Neural cell (in vitro differentiated cells): ENCODE results near the gene ERMN.

Experiments used
- CTCF ChIP-seq: fragments of 450-650 bp; IDR thresholded peaks from 2 replicates; pipeline ENCODE4 v1.5.1; 2014; ENCODE audit warnings: antibody characterized with exemption, mild to moderate bottlenecking, moderate library complexity; ENCODE audit not compliant: poor library complexity, severe bottlenecking
- EP300 ChIP-seq: fragments of 450-650 bp; conservative IDR thresholded peaks from 2 replicates; pipeline ENCODE4 v1.6.1; 2014; ENCODE audit warnings: antibody characterized with exemption, mild to moderate bottlenecking, moderate library complexity; ENCODE audit not compliant: poor library complexity, severe bottlenecking
- POLR2AphosphoS5 ChIP-seq: IDR thresholded peaks from 2 replicates; pipeline ENCODE4 v1.6.1; 2012
- REST ChIP-seq: IDR thresholded peaks from 2 replicates; pipeline ENCODE4 v1.6.1; 2012; ENCODE audit warnings: borderline replicate concordance
- TAF1 ChIP-seq: IDR thresholded peaks from 2 replicates; pipeline ENCODE4 v1.6.1; 2012; ENCODE audit warnings: low read depth

GRCh38 chr2:157361526-157361925 lies 35.9 kb upstream of the ERMN start:
- TF ChIP-seq CTCF (no peak), POLR2AphosphoS5 (no peak), REST (no peak), TAF1 (no peak), EP300 (no peak)
